Astrocyte of the spinal cord (primary cell): Measurements from ENCODE around the gene SERPINA5.

ENCODE experiments used
- DNase-seq: peaks from one replicate; pipeline ENCODE4 v3.0.0; 2011; ENCODE audit warnings: low read depth, low spot score
- H3K4me3 ChIP-seq: 2 replicates; pipeline ENCODE4 v1.5.1; 2011; ENCODE audit warnings: low read depth, mild to moderate bottlenecking, low read length, moderate library complexity
- CTCF ChIP-seq: IDR thresholded peaks from 2 replicates; pipeline ENCODE4 v1.5.1; 2012; ENCODE audit warnings: low read depth, mild to moderate bottlenecking, low read length, inconsistent platforms
- in situ Hi-C: cut with HindIII; loops from 2 replicates; pipeline ENCODE4 v1.10.0; 2017; ENCODE audit warnings: low sequenced_read_pairs

SERPINA5 gene

GRCh38 chr14:94593749-94594431, 12.7 kb downstream of the SERPINA5 start:
- in situ Hi-C loops, result no loop called here
- no peak for DNase-seq
- H3K4me3 ChIP-seq, result no peak overlapping the region
- TF ChIP-seq CTCF, result no peak

- no peak for TF ChIP-seq CTCF
- in situ Hi-C loops, result no loop called here
- no peak for DNase-seq
- H3K4me3 ChIP-seq, result no peak overlapping the region
Measured at GRCh38 chr14:94594441-94594840, 13.2 kb downstream of the SERPINA5 start.

- in situ Hi-C loops, result no loop called here
- TF ChIP-seq CTCF, result no peak
- no peak overlapping the region for H3K4me3 ChIP-seq
- DNase-seq, result no peak
Measured at GRCh38 chr14:94595912-94596311, 14.7 kb downstream of the SERPINA5 start.

GRCh38 chr14:94596361-94596760, 15.1 kb downstream of the SERPINA5 start:
- no peak for TF ChIP-seq CTCF
- in situ Hi-C loops, result no loop called here
- H3K4me3 ChIP-seq, result no peak overlapping the region
- no peak for DNase-seq

- in situ Hi-C loops, result no loop called here
- H3K4me3 ChIP-seq, result no peak overlapping the region
- TF ChIP-seq CTCF, result no peak
- no peak for DNase-seq
Measured at GRCh38 chr14:94597788-94598187, 16.6 kb downstream of the SERPINA5 start.

GRCh38 chr14:94598506-94598815, 17.2 kb downstream of the SERPINA5 start:
- in situ Hi-C loops, result no loop called here
- no peak for TF ChIP-seq CTCF

More at GRCh38 chr14:94598506-94598815, 17.2 kb downstream of the SERPINA5 start:
- DNase-seq, result no peak
- H3K4me3 ChIP-seq, result no peak overlapping the region
